ENCODE results near the gene STXBP4.
"Not testable (repeated sequence)": the region's sequence is repeated elsewhere in the genome, so short reads cannot be mapped to it uniquely, and the experiment has no call there.

STXBP4 gene

GRCh38 chr17:55056526-55056925 is 88.0 kb downstream of the STXBP4 start:
- no peak for DNase-seq (ENCODE audit: low read depth in 2 of 2)

DNA sequence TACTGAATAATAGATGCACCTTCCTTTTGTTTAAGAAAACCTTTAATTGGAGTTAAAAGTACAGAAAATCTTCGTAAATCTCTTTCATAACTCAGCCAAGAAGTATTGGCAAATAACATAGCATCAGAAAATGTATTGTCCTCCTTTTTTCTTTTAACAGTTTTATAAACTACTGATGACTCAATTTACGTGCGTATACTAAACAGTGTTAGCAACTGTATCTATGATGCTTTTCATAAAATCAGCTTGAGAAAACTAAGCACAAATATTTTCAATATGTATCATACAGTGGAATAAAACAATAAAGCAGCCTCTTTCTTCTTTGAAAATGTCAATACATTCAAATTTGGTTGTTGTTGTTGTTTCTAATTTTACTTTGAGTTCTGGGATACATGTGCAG is 88.6 kb downstream of the STXBP4 start:
- no peak for DNase-seq (ENCODE audit: low read depth in 2 of 2)

GRCh38 chr17:55059724-55060123 is 91.2 kb downstream of the STXBP4 start:
- no peak for DNase-seq (ENCODE audit: low read depth in 2 of 2)

DNA sequence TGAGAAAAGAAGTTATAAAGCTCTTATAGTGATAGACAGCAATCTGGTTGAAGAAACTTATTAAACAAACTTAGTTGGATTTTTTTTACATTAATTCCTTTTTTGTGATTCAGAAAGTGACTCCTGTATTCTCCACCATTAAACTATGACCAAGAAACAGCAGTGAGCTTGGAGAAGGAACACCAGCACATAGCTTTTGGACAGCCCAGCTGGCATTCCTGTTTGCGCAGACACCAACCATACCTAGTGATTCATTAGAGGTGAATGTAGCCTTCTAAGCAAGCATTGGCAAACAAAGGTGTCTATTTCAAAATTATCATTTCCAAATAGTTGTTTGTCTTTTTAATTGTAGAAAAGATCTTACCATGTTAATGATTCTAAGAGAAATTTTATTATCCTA is 94.4 kb downstream of the STXBP4 start:
- DNase-seq (ENCODE audit: low read depth in 2 of 2): no peak

DNA sequence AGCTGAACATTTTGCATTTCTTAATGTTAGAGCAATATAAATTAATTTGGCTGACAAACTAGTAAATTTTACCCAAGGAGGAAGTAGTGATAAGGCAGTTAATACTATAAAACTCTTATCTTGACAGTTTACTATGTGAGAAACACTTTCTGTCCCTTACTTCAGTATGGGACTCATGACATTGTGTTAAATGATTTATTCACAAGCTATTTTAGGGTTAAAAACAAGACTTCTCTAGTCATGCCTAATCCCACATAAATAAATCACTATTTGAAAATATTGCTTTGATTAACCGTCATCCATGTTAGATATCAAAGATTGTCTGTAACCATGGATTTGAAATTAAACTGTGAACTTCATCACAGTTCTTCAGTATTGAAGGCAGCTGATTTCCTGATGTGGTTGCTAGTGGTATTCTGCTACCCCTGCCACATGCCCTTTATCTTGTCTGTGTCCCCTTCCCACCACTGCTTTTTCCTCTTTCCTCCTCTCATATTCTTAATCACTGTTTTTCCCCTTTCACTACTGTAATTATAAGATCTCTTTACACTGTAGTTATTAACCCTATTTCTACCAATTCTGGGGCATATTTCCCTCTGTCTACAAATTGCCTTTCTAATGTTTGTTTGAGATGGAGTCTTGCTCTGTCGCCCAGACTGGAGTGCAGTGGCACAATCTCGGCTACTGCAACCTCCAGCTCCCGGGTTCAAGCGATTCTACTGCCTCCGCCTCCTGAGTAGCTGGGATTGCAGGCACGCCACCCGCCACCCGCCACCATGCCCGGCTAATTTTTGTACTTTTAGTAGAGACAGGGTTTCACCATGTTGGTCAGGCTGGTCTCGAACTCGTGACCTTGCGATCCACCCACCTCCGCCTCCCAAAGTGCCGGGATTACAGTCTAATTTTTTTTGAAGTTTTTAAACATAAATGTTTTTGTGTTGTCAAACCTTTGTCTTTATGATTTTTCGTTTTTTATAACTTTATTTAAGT is 95.6 kb downstream of the STXBP4 start:
- no peak for DNase-seq (ENCODE audit: low read depth in 2 of 2)

DNA sequence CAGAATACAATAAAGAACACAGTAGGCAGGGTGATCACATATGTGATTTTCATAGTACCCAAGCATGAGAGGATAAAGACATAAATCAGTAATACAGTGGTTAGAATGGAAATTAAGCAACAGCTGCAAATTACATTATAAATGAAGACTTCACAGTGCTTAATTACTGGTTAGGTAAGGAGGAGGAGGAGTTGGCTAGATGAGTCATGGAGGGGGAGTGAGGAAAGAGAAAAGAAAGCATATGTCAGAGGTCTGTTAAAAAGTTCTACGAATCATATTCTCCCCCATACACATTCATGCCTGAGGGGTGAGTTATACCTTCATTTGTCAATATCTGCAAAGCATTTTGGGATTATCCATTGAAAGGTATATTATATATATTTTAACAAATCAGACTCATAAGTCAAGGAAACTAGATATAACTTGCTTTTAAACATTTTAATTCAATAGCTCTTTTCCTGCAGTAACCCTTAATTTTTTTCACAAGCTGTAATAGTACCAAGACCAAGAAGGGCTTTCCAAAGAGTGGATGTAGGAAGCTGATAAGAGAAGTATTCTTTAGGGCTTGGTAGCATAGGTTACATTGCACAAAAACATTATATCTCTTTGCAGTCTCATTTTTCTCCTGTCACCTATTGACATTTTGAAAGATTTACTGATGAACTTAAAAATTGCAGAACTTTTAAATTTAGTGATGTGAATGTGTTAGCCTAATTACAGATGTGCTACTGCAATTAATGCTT is 99.3 kb downstream of the STXBP4 start:
- no peak for DNase-seq (ENCODE audit: low read depth in 2 of 2)

GRCh38 chr17:55068862-55069811 is 100.6 kb downstream of the STXBP4 start:
- DNase-seq (ENCODE audit: low read depth in 2 of 2): no peak

DNA sequence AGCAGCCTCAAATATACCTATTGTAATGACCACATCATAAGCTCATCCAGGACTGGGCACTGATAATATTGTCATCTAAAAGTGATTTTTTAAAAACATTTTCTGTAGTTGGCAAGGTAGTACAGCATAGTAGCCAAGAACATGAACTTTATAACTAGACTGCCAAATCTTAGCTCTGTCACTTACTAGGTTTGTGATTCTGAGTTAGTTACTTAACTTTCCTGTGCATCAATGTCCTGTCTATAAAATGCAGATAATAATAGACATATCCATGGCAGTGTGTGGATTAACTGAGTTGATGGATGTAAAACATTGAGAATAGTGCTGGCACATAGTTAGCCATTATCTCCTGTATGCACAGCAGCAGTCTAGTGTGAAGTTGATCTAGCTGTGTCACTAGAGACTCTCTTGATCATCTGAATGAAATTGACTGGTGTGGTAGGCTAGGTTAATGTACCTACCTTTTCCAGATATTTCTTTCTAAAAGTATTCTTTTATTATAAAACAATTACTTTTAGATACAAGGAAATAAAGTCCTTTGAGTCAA is 101.5 kb downstream of the STXBP4 start:
- no peak for DNase-seq (ENCODE audit: low read depth in 2 of 2)

- no peak for DNase-seq (ENCODE audit: low read depth in 2 of 2)
Observed at GRCh38 chr17:55072898-55073297, 104.3 kb downstream of the STXBP4 start.

- DNase-seq (ENCODE audit: low read depth in 2 of 2): not testable (repeated sequence)
Observed at GRCh38 chr17:55073467-55073866, 104.9 kb downstream of the STXBP4 start.

DNA sequence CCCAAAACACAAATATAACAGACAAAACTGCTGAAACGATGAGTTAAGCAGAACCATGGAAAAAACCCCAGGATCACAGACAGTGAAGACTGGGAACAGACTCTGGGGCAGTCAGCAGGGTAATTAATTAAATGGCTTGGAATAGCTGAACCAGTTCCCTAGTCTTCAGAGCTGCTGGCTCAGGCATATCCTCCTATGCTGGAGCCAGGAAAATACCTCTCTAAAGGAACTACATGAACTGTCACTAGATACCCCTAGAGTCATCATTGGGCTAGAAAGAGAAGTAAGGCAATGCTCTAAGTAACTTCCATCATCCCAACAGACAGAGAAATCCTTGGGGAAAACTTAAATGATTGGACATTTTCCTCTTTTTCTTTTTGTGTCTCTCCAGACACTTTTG is 113.0 kb downstream of the STXBP4 start:
- DNase-seq (ENCODE audit: low read depth in 2 of 2): no peak

GRCh38 chr17:55086635-55087058 is 118.1 kb downstream of the STXBP4 start:
- DNase-seq (ENCODE audit: low read depth in 2 of 2): no peak

GRCh38 chr17:55089256-55089655 is 120.7 kb downstream of the STXBP4 start:
- no peak for DNase-seq (ENCODE audit: low read depth in 2 of 2)

GRCh38 chr17:55090079-55090492 is 121.5 kb downstream of the STXBP4 start:
- no peak for DNase-seq (ENCODE audit: low read depth in 2 of 2)

GRCh38 chr17:55093353-55093752 is 124.8 kb downstream of the STXBP4 start:
- DNase-seq (ENCODE audit: low read depth in 2 of 2): no peak

DNA sequence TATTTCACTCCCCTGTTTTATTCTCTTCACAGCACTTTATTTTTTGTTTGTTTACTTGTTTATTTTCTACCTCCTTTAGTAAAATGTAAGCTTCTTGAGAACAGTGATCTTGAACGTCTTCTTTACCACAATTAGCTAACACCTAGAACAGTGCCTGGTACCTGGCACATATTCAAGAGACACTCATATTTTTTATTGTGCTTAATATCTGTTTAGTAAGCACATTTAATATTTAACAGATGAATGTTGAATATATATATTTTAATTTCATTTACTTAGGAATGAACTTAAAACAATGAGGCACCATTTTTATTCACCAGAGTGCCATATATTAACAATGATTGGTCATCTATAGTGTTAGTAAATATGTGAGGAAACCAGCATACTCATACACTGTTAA is 130.2 kb downstream of the STXBP4 start:
- no peak for DNase-seq (ENCODE audit: low read depth in 2 of 2)

DNA sequence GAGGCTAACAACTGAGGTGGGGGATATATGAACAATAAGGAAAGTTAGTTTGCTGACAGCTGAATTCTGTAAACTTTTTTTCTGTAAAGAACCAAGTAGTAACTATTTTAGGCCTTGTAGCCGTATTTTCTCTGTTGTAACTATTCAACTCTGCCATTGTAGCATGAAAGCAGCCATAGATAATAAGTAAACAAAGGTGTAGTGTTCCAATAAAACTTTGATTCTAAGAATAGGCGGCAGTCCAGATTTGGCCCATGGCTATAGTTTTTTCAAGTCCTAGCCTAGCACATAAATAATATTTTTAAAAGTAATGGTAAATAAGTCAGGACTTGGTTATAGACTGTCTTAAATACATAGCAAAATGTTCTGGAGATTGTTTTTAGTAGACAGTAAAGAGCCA is 142.0 kb downstream of the STXBP4 start:
- DNase-seq (ENCODE audit: low read depth in 2 of 2): no peak

- DNase-seq (ENCODE audit: low read depth in 2 of 2): no peak
Observed at GRCh38 chr17:55114283-55114682, 145.7 kb downstream of the STXBP4 start.

- no peak for DNase-seq (ENCODE audit: low read depth in 2 of 2)
Observed at GRCh38 chr17:55116440-55116914, 147.9 kb downstream of the STXBP4 start.

DNA sequence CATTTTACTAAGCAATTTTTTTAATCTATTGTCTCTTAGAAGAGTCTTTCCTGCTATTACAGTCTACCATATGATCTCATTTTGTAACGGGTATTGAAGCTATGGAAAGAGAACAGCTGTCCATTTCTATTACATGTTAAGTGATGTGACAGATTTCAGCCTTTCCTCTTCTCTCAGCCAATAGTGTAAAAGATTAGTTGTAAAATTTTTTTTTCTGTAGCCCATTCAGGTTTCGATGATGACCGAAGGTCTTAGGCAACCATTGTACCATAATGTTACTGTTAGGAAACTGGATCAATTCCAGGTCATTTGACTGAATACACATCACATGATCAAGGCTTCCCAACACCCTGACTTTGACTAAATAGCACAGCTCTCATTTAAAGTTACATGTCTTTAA is 148.6 kb downstream of the STXBP4 start:
- DNase-seq (ENCODE audit: low read depth in 2 of 2): no peak

DNA sequence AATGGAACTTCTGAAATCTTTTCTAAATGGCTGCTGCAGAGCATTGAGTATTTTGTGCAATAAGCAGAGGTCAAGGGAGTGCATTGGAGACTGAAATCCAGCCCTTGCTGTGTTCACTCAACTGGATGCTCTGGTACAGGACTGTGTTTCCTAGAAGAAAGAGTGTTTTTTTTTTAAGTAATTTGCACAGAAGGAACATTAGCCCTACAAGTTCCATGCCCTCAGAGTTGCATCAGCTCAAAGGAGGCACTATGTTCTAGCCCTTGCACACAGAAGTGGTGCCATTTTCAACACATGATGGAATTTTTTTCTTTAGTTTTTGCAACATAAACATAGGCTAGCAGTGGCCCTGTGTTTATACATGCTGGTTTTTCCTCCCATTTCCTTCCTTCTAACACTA is 152.1 kb downstream of the STXBP4 start:
- DNase-seq (ENCODE audit: low read depth in 2 of 2): no peak
